HL-60 (cell line): ENCODE results near the gene OPTN.

Experiments used
- CTCF ChIP-seq: IDR thresholded peaks from one replicate; pipeline ENCODE4 v1.5.1; 2011; ENCODE audit warnings: low read length, control low read depth, inconsistent platforms; ENCODE audit not compliant: insufficient read depth
- POLR2AphosphoS5 ChIP-seq: IDR thresholded peaks from 2 replicates; pipeline ENCODE4 v1.6.1; 2012; ENCODE audit warnings: low read depth
- REST ChIP-seq: IDR thresholded peaks from 2 replicates; pipeline ENCODE4 v1.6.1; 2012; ENCODE audit warnings: low read depth; ENCODE audit not compliant: insufficient replicate concordance
- SPI1 ChIP-seq: IDR thresholded peaks from 2 replicates; pipeline ENCODE4 v1.6.1; 2012; ENCODE audit warnings: low read depth, mild to moderate bottlenecking, borderline replicate concordance

GRCh38 chr10:13168781-13169180 lies 68.8 kb downstream of the OPTN start:
- TF ChIP-seq CTCF: no peak
- TF ChIP-seq REST: no peak
- no peak for TF ChIP-seq POLR2AphosphoS5
- TF ChIP-seq SPI1: no peak
